ENCODE measurements around the gene NOP58. TPM values are rescaled to one million over a fixed set of nuclear protein-coding genes. Genes with fewer than 3 reads are reported as not detected.

The NOP58 gene

DNA sequence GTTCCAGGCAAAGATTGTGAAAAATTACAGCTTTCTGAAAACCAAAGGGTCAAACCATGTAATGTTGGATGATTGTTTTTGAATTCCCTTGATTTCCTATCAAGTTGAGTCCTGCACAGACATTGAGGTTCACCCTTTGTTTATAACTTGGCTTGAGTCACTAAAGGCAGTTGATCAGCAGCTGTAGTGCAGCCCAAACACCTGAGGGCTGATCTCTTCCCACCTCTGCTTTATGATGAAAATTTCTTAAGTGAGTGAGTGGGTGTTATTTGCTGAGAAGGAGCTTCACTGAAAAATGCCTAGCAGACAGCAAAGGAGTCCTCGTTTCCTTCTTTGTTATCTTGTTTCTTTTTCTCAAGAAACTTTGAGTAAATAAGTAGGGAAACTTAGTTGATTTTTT lies 78.6 kb downstream of the NOP58 start:
- no CpG with 5 or more reads among the region's 1 CpG for WGBS, 2 donors (ENCODE audit: extremely low coverage in 2 of 2, insufficient read length in 2 of 2, insufficient replicate concordance in 1 of 2)
- no peak overlapping the region for H2BK12ac ChIP-seq (ENCODE audit: low read length)
- H3K14ac ChIP-seq (ENCODE audit: low read length): no peak overlapping the region
- no peak overlapping the region for H3K4ac ChIP-seq (ENCODE audit: low read length)
- H4K8ac ChIP-seq (ENCODE audit: low read depth, low read length): no peak overlapping the region
- H3K9me3 ChIP-seq (replicated peaks in 1 of 2; ENCODE audit: control insufficient read depth in 2 of 2, insufficient read depth in 1 of 2, low read depth in 1 of 2, low read length in 2 of 2): no peaks in the 10 kb centered on the region
- no peaks in the 10 kb centered on the region for H3K79me1 ChIP-seq (ENCODE audit: low read depth, low read length)
- H2AFZ ChIP-seq (ENCODE audit: low read length): no peak overlapping the region
- no peak overlapping the region for H3K18ac ChIP-seq (ENCODE audit: low read length)
- H3K27me3 ChIP-seq (ENCODE audit: control insufficient read depth in 3 of 3, insufficient read depth in 3 of 3, low read depth in 1 of 3, low read length in 3 of 3): no peaks in the 10 kb centered on the region
- H4K91ac ChIP-seq (ENCODE audit: low read depth, low read length, poor library complexity): no peak overlapping the region
- no peak overlapping the region for H2BK15ac ChIP-seq (ENCODE audit: low read length)
- no peak overlapping the region for H2BK120ac ChIP-seq (ENCODE audit: low read depth, low read length)
- H3K4me2 ChIP-seq (ENCODE audit: insufficient read depth, low read length, poor library complexity, severe bottlenecking): no peak overlapping the region
- H3K4me3 ChIP-seq (ENCODE audit: low read length in 2 of 2): no peak overlapping the region
- DNase-seq (ENCODE audit: low spot score): no peak
- H2BK5ac ChIP-seq (ENCODE audit: low read length): no peak overlapping the region
- H3K9ac ChIP-seq (ENCODE audit: low read depth, low read length, poor library complexity): no peak overlapping the region
- H3K36me3 ChIP-seq (replicated peaks in 1 of 2; ENCODE audit: control insufficient read depth in 2 of 2, insufficient read depth in 2 of 2, low read length in 2 of 2): no peaks in the 10 kb centered on the region
- no peak overlapping the region for H3K27ac ChIP-seq (replicated peaks; ENCODE audit: low read length)
- no peak overlapping the region for H2AK5ac ChIP-seq (ENCODE audit: low read depth, low read length)
- H3K23ac ChIP-seq (ENCODE audit: low read depth, low read length, poor library complexity): no peak overlapping the region
- no peaks in the 10 kb centered on the region for H3K4me1 ChIP-seq (ENCODE audit: control insufficient read depth in 2 of 2, insufficient read depth in 1 of 2, low read depth in 1 of 2, low read length in 2 of 2)

- Histone ChIP-seq H3K23ac (ENCODE audit: low read depth, low read length, poor library complexity) (no peak overlapping the region), H3K9me3 (replicated peaks in 1 of 2; ENCODE audit: control insufficient read depth in 2 of 2, insufficient read depth in 1 of 2, low read depth in 1 of 2, low read length in 2 of 2) (no peaks in the 10 kb centered on the region), H2BK120ac (ENCODE audit: low read depth, low read length) (no peak overlapping the region), H3K4me2 (ENCODE audit: insufficient read depth, low read length, poor library complexity, severe bottlenecking) (no peak overlapping the region), H3K14ac (ENCODE audit: low read length) (no peak overlapping the region), H3K9ac (ENCODE audit: low read depth, low read length, poor library complexity) (no peak overlapping the region), H3K27me3 (ENCODE audit: control insufficient read depth in 3 of 3, insufficient read depth in 3 of 3, low read depth in 1 of 3, low read length in 3 of 3) (no peaks in the 10 kb centered on the region), H2AK5ac (ENCODE audit: low read depth, low read length) (no peak overlapping the region), H3K4me3 (ENCODE audit: low read length in 2 of 2) (no peak overlapping the region), H2AFZ (ENCODE audit: low read length) (no peak overlapping the region), H3K4me1 (ENCODE audit: control insufficient read depth in 2 of 2, insufficient read depth in 1 of 2, low read depth in 1 of 2, low read length in 2 of 2) (no peaks in the 10 kb centered on the region), H2BK15ac (ENCODE audit: low read length) (no peak overlapping the region), H2BK12ac (ENCODE audit: low read length) (no peak overlapping the region), H3K79me1 (ENCODE audit: low read depth, low read length) (no peaks in the 10 kb centered on the region), H3K27ac (replicated peaks; ENCODE audit: low read length) (no peak overlapping the region), H2BK5ac (ENCODE audit: low read length) (no peak overlapping the region), H3K4ac (ENCODE audit: low read length) (no peak overlapping the region), H3K36me3 (replicated peaks in 1 of 2; ENCODE audit: control insufficient read depth in 2 of 2, insufficient read depth in 2 of 2, low read length in 2 of 2) (no peaks in the 10 kb centered on the region), H4K8ac (ENCODE audit: low read depth, low read length) (no peak overlapping the region), H3K18ac (ENCODE audit: low read length) (no peak overlapping the region), H4K91ac (ENCODE audit: low read depth, low read length, poor library complexity) (no peak overlapping the region)
- no peak for DNase-seq (ENCODE audit: low spot score)
- WGBS, 2 donors (ENCODE audit: extremely low coverage in 2 of 2, insufficient read length in 2 of 2, insufficient replicate concordance in 1 of 2): no CpG with 5 or more reads among the region's 7 CpGs
Measured at GRCh38 chr2:202346180-202346579, 80.6 kb downstream of the NOP58 start.

Small RNAs within 50 kb of the gene (small RNA-seq; reads per million reads assigned to genes)
- not detected for gene AC079354.2 (ENCODE audit: insufficient read depth)
- gene RF00575 (ENCODE audit: insufficient read depth): not detected
- not detected for gene RN7SL753P (ENCODE audit: insufficient read depth)
- 120 reads per million, percentile 96 among the genes with 10 or more reads in this experiment for gene SNORD11 (ENCODE audit: insufficient read depth)
- 170 reads per million, percentile 97 among the genes with 10 or more reads in this experiment for gene SNORD11B (ENCODE audit: insufficient read depth)
- gene SNORD70 (ENCODE audit: insufficient read depth): 137 reads per million, percentile 97 among the genes with 10 or more reads in this experiment

All from neuronal stem cell (in vitro differentiated cells).